Measurements from ENCODE around the gene SORCS2.

DNA sequence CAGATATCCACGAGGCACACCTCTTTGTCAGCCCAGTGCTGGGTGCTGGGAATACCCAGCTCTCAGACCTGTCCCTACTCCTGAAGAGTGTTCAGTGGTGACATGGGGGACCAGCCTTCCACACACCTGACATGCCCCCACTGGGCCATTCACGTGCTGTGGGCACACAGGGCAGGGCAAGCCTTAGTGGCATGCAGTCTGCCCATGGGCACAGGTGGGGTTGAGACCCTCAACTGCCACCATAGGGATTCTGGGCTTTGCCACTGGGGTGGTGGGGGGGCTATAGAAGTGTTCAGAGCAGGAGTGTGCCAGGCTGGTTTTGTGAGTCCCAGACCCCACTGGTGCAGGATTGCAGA lies 259.1 kb downstream of the SORCS2 start:
- TF ChIP-seq, protein P1, sequence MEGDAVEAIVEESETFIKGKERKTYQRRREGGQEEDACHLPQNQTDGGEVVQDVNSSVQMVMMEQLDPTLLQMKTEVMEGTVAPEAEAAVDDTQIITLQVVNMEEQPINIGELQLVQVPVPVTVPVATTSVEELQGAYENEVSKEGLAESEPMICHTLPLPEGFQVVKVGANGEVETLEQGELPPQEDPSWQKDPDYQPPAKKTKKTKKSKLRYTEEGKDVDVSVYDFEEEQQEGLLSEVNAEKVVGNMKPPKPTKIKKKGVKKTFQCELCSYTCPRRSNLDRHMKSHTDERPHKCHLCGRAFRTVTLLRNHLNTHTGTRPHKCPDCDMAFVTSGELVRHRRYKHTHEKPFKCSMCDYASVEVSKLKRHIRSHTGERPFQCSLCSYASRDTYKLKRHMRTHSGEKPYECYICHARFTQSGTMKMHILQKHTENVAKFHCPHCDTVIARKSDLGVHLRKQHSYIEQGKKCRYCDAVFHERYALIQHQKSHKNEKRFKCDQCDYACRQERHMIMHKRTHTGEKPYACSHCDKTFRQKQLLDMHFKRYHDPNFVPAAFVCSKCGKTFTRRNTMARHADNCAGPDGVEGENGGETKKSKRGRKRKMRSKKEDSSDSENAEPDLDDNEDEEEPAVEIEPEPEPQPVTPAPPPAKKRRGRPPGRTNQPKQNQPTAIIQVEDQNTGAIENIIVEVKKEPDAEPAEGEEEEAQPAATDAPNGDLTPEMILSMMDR (IDR thresholded peaks at IDR 0.05; ENCODE audit: low read depth, low read length, poor library complexity, severe bottlenecking): no peak
- TF ChIP-seq EZH2phosphoT487 (IDR thresholded peaks at IDR 0.05; ENCODE audit: borderline replicate concordance, low read length): no peak

Data from DOHH2 (cell line).